B cell (primary cell): Measurements from ENCODE around the gene TIPIN.

Source experiments
- CTCF ChIP-seq: fragments of 200-600 bp; IDR thresholded peaks from one replicate; pipeline ENCODE4 v1.8.0; 2022; ENCODE audit warnings: antibody characterized with exemption, mild to moderate bottlenecking
- EZH2 ChIP-seq: IDR thresholded peaks from 2 replicates; pipeline ENCODE4 v1.6.1; 2012; ENCODE audit warnings: borderline replicate concordance, low read depth, mild to moderate bottlenecking, moderate library complexity, low read length; ENCODE audit not compliant: insufficient read depth, poor library complexity, severe bottlenecking

- TF ChIP-seq CTCF (no peak), EZH2 (no peak)
Observed at GRCh38 chr15:66309828-66310227, 46.7 kb downstream of the TIPIN start.
